Ovary (tissue), 9 donors: ENCODE results near the gene UGT3A1. TPM values are rescaled to one million over a fixed set of nuclear protein-coding genes. Genes with fewer than 3 reads are reported as not detected.

Source experiments
- DNase-seq, 5 donors: peaks; one replicate each; pipeline ENCODE4 v3.0.0-alpha.2; 2019 to 2020
- H3K27ac ChIP-seq, 2 donors: fragments of 200-600 bp; one replicate each; pipeline versions ENCODE4 v1.5.1 to v1.8.0; 2019 to 2022
- H3K27me3 ChIP-seq: fragments of 200-600 bp; one replicate; pipeline ENCODE4 v1.8.0; 2022
- H3K36me3 ChIP-seq: fragments of 200-600 bp; sonication (generic); one replicate; pipeline ENCODE4 v1.5.1; 2019
- H3K4me1 ChIP-seq: one replicate; pipeline ENCODE4 v1.8.1; 2013; ENCODE audit warnings: mild to moderate bottlenecking, moderate library complexity; ENCODE audit not compliant: insufficient read depth
- H3K4me3 ChIP-seq: fragments of 200-600 bp; sonication (generic); one replicate; pipeline ENCODE4 v1.5.1; 2017
- H3K9me3 ChIP-seq, 2 donors: fragments of 200-600 bp in 1 of 2; sonication (generic) in 1 of 2; one replicate each; pipeline versions ENCODE4 v1.5.1 to v1.8.1; 2013 to 2019; ENCODE audit warnings: mild to moderate bottlenecking in 1 of 2, moderate library complexity in 1 of 2
- EP300 ChIP-seq: sonication (generic); formaldehyde crosslinking; IDR thresholded peaks from one replicate; pipeline ENCODE4 v1.6.1; 2017; ENCODE audit warnings: antibody characterized with exemption
- POLR2A ChIP-seq: fragments of 450-650 bp; IDR thresholded peaks from one replicate; pipeline ENCODE4 v1.6.1; 2017; ENCODE audit warnings: antibody characterized with exemption, mild to moderate bottlenecking, moderate library complexity
- WGBS, 3 donors: extraction: QIAGEN DNeasy Blood & Tissue Kit in 1 of 3; methylation state at CpG; one replicate each; pipeline versions ENCODE4 v1.1.5 to v1.1.7; 2013 to 2017; 5-methylcytosine and 5-hydroxymethylcytosine counted together
- intact Hi-C, 4 donors: fragments of 100-400 bp; cut with DNase I; formaldehyde crosslinking; loops; one replicate each; pipeline versions ENCODE4 v1.11.0 to v1.15.1; 2022 to 2023
- polyA plus RNA-seq, 2 donors: library from polyadenylated mRNA; stranded (reverse); fragments of 200-250 nt in 1 of 2; fragments of 350-450 nt in 1 of 2; fragmentation: Illumina TruSeq in 1 of 2; extraction: RNeasy Lipid Tissue Mini Kit (QIAGEN cat#74804) in 1 of 2; gene quantifications; one replicate each; pipeline ENCODE4 v1.2.3, GENCODE V29; 2013 to 2014
- total RNA-seq, 7 donors: library from RNA; depleted of rRNA in 2 of 7; stranded (reverse); fragments of >200 nt in 2 of 7; fragmentation: NEBNext Ultra II Directional in 3 of 7; extraction: Animal tissue kit (Norgen Biotek cat#: 25700) in 3 of 7; gene quantifications; one replicate each; pipeline versions ENCODE4 v1.1.0 to v1.2.4, GENCODE V29; 2016 to 2023
- TF ChIP-seq, protein P1 (sequence below), 3 donors: fragments of 450-650 bp in 2 of 3; fragments of 200-600 bp in 1 of 3; IDR thresholded peaks; one replicate each; pipeline versions ENCODE4 v1.5.1 to v1.8.0; 2016 to 2022; ENCODE audit warnings: antibody characterized with exemption in 3 of 3, mild to moderate bottlenecking in 1 of 3
- donor health status: DM: no; HTN: no; CAD: no; lungs with moderate emphysema.
- donor health status: DM: no; HTN: no; CAD: no.
- donor health status: Bipolar disorder and iron deficiency.
- donor health status: DM: yes; HTN: yes; CAD: no.
- donor health status: DM: no; HTN: no; CAD: no.
- donor health status: DM: yes; HTN: yes; CAD: no.

UGT3A1 gene
- total and polyA plus RNA-seq, 9 donors: not detected

DNA sequence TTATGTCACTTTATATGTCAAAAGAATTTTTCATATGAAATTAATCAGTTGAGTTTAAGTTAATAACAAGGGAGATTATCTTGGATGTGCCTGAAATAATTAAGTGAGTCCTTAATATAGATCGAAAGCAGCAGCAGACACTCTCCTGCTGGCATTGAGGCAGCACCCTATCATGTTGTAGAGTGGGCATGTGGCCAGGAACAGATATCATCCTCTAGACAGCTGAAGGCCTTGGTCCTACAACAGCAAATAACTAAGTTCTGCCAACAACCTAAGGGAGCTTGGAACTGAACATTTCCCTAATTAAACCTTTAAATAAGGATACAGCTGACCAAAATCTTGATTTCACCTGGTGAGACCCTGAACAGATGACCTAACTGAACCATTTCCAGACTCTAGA, 25.8 kb upstream of the UGT3A1 start:
- no peak overlapping the region for H3K27ac ChIP-seq
- intact Hi-C loops: no loop called here
- 29 to 50% (median 30%) methylated on average over 1 of the region's 1 CpG for WGBS, 3 donors
- peaks cover 0 to 7% of the 10 kb centered on the region in 2 donors for H3K9me3 ChIP-seq
- H3K36me3 ChIP-seq: no peaks in the 10 kb centered on the region
- no peak overlapping the region for H3K4me3 ChIP-seq
- H3K27me3 ChIP-seq: no peaks in the 10 kb centered on the region
- DNase-seq: no peak
- H3K4me1 ChIP-seq: no peaks in the 10 kb centered on the region
- TF ChIP-seq, protein P1, sequence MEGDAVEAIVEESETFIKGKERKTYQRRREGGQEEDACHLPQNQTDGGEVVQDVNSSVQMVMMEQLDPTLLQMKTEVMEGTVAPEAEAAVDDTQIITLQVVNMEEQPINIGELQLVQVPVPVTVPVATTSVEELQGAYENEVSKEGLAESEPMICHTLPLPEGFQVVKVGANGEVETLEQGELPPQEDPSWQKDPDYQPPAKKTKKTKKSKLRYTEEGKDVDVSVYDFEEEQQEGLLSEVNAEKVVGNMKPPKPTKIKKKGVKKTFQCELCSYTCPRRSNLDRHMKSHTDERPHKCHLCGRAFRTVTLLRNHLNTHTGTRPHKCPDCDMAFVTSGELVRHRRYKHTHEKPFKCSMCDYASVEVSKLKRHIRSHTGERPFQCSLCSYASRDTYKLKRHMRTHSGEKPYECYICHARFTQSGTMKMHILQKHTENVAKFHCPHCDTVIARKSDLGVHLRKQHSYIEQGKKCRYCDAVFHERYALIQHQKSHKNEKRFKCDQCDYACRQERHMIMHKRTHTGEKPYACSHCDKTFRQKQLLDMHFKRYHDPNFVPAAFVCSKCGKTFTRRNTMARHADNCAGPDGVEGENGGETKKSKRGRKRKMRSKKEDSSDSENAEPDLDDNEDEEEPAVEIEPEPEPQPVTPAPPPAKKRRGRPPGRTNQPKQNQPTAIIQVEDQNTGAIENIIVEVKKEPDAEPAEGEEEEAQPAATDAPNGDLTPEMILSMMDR (IDR thresholded peaks at IDR 0.05): no peak
- no peak for TF ChIP-seq EP300
- no peak for TF ChIP-seq POLR2A

DNA sequence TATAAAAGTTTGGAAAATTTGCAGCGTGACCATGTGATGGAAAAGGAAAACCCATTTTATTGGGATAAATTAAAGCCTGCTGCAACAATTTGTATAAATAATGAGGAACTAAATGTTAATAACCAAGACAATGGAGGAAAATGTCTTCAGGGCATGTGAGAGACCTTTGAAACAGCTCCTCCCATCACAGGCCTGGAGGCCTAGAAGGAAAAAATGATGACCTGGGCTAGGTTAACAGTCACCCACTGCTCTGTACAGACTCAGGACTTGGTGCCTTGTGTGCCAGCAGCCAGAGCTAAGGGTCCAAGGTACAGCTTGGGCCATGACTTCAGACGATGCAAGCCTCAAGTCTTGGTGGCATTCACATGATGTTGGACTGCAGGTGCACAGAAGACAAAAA, 22.0 kb upstream of the UGT3A1 start:
- H3K9me3 ChIP-seq: peaks cover 0 to 7% of the 10 kb centered on the region in 2 donors
- TF ChIP-seq EP300: no peak
- no peak for TF ChIP-seq POLR2A
- TF ChIP-seq, protein P1 (IDR thresholded peaks at IDR 0.05): no peak
- DNase-seq: no peak
- H3K4me1 ChIP-seq: no peaks in the 10 kb centered on the region
- no peak overlapping the region for H3K4me3 ChIP-seq
- intact Hi-C loops: no loop called here
- WGBS, 3 donors: 69 to 85% (median 74%) methylated on average over 2 of the region's 2 CpGs
- H3K27ac ChIP-seq: no peak overlapping the region
- H3K36me3 ChIP-seq: no peaks in the 10 kb centered on the region
- no peaks in the 10 kb centered on the region for H3K27me3 ChIP-seq

DNA sequence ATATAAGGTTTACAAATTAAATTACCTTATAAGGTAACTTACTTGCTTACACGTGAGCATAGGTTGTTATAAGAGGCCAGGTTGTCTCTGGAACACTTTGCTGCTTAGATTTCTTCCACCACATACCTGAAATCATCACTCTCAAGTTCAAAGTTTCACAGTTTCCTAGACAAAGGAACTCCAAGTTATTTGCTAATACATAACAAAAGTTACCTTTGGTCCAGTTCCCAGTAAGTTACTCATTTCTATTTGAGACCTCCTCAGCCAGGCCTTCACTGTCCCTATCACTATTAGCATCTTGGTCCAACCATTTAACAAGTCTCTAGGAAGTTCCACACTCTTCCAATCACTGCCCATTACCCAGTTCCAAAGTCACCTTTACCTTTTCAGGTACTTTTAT, 18.5 kb upstream of the UGT3A1 start:
- DNase-seq: no peak
- intact Hi-C loops: no loop called here
- H3K9me3 ChIP-seq: peaks cover 0 to 3% of the 10 kb centered on the region in 2 donors
- WGBS, 3 donors: 39 to 55% (median 51%) methylated on average over 1 of the region's 1 CpG
- H3K36me3 ChIP-seq: no peaks in the 10 kb centered on the region
- H3K27me3 ChIP-seq: no peaks in the 10 kb centered on the region
- H3K4me3 ChIP-seq: no peak overlapping the region
- H3K4me1 ChIP-seq: no peaks in the 10 kb centered on the region
- H3K27ac ChIP-seq: no peak overlapping the region
- TF ChIP-seq EP300: no peak
- no peak for TF ChIP-seq POLR2A
- TF ChIP-seq, protein P1 (IDR thresholded peaks at IDR 0.05): no peak

DNA sequence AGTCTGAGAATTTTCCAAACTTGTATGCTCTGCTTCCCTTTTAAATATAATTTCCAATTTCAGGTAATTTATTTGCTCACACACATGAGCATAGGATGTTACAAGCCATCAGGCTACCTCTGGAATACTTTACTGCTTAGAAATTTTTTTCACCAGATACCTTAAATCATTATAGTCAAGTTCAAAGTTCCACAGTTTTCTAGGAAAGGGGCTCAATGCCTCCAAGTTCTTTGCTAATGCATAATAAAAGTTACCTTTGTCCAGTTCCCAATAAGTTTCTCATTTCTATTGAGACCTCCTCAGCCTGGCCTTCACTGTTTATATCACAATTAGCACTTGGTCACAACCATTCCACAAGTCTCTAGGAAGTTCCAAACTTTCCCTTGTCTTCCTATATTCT, 16.2 kb upstream of the UGT3A1 start:
- intact Hi-C loops: no loop called here
- H3K27ac ChIP-seq: no peak overlapping the region
- TF ChIP-seq POLR2A (no peak), EP300 (no peak)
- TF ChIP-seq, protein P1 (IDR thresholded peaks at IDR 0.05): no peak
- H3K4me3 ChIP-seq: no peak overlapping the region
- no peaks in the 10 kb centered on the region for H3K9me3 ChIP-seq
- H3K27me3 ChIP-seq: no peaks in the 10 kb centered on the region
- no peaks in the 10 kb centered on the region for H3K4me1 ChIP-seq
- no peak for DNase-seq
- H3K36me3 ChIP-seq: no peaks in the 10 kb centered on the region

DNA sequence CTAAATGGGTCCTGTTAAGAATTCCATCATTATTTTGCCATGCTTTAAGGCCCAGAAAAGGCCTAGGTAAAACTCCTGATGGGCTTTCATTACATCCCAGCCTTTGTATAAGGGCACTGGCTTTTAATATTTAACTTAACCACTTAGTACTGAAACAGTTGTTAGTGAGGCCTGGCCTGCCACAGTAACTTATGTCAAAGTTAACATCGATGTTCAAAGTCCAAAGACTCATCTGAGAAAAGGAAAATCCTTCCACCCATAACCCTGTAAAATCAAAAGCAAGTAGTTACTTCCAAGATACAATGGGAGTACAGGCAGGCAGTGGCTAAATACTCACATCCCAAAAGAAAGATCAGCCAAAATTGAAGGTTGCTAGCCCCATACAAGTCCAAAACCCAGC, 15.0 kb upstream of the UGT3A1 start:
- Histone ChIP-seq H3K36me3 (no peaks in the 10 kb centered on the region), H3K27me3 (no peaks in the 10 kb centered on the region), H3K4me3 (no peak overlapping the region), H3K9me3 (no peaks in the 10 kb centered on the region), H3K4me1 (no peaks in the 10 kb centered on the region), H3K27ac (no peak overlapping the region)
- 75 to 85% (median 80%) methylated on average over 1 of the region's 1 CpG for WGBS, 3 donors
- TF ChIP-seq, protein P1 (IDR thresholded peaks at IDR 0.05): no peak
- TF ChIP-seq EP300 (no peak), POLR2A (no peak)
- intact Hi-C loops: no loop called here
- DNase-seq: no peak
